Inflammatory macrophage treated with lipopolysaccharide for 1 hour (primary cell): ENCODE measurements around the gene WDR83.
"Not testable (repeated sequence)": the region's sequence is repeated elsewhere in the genome, so short reads cannot be mapped to it uniquely, and the experiment has no call there.

Source experiments
- DNase-seq, 2 donors: peaks; one replicate each; pipeline ENCODE4 v3.0.0-alpha.2; 2020 to 2022

Gene WDR83

GRCh38 chr19:12687496-12688196, 21.0 kb downstream of the WDR83 start, which contains the start of gene GNG14:
Gene GNG14 (plus strand): TSS chr19:12687998. CDS start chr19:12688049, 51 bp downstream.
- no peak for DNase-seq

- no peak for DNase-seq
These were observed 22.4 kb downstream of the WDR83 start for GRCh38 chr19:12689012-12689411.

DNA sequence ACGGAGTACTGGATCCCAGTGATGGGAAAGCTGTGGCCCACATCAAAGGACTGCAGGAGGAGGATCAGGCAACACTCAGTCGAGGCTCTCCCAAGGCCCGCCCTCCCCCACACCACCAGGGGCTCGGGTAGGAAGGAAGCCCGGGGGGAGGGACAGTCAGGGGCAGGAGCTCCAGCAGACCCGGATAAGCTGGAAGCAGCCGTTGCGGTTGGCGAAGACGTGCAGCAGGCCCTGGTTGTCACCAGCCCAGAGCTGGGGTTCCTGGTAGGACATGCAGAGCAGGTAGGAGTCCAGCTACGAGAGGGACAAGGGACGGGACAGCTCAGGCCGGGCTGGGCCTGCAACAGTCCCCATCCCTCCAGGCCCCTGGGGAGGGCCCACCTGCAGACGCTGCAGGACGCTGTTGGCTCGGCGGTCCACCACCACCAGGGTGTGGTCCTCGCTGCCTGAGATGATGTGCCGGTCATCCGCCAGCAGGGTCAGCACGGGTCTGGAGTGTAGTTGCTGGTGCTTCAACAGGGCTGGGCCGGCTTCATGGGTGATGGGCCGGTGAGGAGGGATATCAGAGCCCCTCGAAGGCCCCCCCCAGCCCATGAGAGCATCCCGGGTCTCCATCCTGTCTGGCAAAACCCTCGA, 23.1 kb downstream of the WDR83 start:
- DNase-seq = no peak

GRCh38 chr19:12692960-12693359, 26.4 kb downstream of the WDR83 start:
- DNase-seq = no peak

GRCh38 chr19:12694641-12695040, 28.0 kb downstream of the WDR83 start:
- no peak for DNase-seq

DNA sequence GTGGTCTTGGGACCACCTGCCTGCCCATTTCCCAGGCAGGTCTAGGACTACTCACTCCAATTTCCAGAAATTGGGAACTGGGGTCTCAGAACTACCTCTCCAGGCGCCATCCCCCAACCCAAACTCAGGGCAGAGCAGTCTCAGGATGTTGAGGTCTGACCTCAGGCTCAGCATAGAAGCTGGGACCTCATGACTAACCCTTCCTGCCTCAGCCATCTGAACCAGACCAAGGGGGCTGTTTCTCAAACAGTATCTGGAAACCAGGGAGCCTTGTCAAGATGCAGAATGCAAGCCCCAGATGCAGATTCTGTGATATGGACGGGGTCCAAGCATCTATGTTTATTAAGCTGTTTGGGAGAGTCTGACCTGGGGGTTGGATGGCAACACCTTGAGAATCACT, 28.5 kb downstream of the WDR83 start:
- DNase-seq = no peak

- DNase-seq = no peak
These were observed 28.9 kb downstream of the WDR83 start for GRCh38 chr19:12695514-12695913.

DNA sequence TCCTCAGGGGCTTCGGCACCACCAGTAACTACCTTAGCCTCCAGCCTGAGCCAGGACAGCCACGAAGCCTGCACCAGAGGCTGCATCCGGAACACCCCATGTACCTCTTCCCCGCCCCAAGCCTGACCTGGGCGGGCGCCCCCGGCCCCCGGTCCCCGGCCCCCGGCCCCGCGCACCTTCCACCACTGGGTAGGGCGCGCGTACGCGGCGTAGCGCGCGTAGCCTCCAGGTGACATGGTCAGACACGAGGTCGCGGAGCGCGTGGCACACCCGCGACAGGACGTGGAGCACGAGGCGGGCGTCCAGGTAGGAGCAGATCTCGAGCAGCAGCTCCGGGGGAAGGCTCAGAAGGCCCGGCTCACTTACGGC, 29.4 kb downstream of the WDR83 start:
- DNase-seq = no peak

DNA sequence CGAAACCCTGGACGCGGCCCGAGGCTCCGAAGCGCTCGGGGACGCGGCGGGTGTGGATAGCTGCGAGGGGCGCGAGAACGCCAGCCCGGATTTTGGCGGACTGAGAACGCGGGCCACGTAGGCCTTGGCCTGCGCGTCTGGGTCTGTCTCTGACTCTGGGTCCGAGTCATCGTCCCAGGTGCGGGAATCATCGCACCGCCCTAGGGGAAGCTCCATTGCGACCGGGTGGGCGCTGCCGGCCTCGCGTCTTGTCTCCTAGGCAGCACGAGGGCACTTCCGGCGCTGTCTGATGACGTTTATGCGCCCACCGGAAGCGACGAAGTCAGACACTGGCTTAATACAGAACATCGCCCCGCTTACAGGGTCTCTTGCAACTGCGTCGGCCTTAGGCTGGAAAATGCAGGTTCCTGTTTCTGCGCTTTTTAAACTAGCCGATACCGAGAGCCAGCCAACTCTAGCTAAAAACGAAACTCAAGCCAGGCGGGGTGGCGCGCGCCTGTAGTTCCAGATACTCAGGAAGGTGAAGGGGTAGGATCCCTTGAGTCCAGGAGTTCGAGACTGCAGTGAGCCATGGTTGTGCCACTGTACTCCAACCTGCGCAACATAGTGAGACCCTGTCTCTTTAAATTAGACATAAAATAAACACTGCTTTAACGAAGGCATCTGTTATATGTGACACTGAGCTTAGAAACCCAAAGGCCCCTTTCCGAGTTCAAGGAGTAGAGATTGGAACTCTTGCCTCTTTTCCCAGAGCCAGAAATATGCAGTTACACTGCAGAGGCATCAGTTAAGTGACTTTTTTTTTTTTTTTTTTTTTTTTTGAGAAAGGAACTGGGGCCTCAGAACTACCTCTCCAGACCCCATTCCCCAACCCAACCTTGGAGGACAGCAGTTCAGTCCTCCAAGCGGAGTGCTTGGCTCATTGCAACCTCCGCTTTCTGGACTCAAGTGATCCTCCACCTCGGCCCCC, 30.0 kb downstream of the WDR83 start, which contains the start of gene FBXW9:
Gene FBXW9, minus strand, starts transcription at position 266 of the 970 bp plus-strand sequence. Its CDS starts 50 bp downstream, at position 216.
- DNase-seq = peak; percentile 94 to 99

GRCh38 chr19:12697425-12697824, 30.8 kb downstream of the WDR83 start:
- not testable (repeated sequence) for DNase-seq

- DNase-seq = no peak
These were observed 31.5 kb downstream of the WDR83 start for GRCh38 chr19:12698138-12698537.

GRCh38 chr19:12701596-12702282, 35.1 kb downstream of the WDR83 start:
- no peak for DNase-seq

DNA sequence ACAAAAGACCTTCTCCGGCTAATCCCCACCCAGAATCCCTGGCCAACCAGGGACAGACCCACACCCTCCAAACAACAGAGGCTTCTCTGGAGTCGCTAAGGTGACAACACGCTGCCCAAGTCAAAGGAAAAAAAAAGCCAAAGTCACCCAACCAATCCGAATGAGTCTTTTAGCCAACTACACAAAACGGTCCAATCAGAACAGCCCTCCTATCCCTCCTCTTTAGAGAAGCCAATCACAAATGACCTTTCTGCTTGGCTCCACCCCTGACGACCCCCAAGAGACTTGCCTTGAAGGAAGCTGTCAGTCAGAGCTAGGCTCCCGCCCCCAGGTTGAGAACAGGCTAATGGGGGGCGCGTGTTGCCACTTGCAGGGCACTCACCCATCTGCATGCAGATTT, 36.4 kb downstream of the WDR83 start:
- peak in 1 of 2 donors; percentile 33 for DNase-seq

DNA sequence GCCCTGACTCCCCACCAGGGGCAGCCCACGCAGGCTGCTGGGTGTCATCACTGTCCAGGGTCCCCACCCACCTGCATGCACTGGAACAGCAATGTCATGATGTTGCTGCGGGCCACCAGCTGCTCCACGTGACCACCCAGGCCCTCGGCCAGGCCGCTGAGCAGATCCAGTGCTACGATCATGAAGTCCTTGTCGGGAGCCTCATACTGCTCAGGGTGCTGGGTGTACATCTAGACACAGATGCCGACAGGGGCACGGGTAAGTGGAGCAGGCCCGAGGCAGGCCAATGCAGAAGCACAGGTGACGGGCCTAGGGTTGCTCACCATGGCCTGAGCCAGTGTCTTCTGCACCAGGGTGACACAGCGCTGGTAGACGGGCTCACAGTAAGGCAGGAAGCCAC, 38.6 kb downstream of the WDR83 start:
- DNase-seq = no peak

DNA sequence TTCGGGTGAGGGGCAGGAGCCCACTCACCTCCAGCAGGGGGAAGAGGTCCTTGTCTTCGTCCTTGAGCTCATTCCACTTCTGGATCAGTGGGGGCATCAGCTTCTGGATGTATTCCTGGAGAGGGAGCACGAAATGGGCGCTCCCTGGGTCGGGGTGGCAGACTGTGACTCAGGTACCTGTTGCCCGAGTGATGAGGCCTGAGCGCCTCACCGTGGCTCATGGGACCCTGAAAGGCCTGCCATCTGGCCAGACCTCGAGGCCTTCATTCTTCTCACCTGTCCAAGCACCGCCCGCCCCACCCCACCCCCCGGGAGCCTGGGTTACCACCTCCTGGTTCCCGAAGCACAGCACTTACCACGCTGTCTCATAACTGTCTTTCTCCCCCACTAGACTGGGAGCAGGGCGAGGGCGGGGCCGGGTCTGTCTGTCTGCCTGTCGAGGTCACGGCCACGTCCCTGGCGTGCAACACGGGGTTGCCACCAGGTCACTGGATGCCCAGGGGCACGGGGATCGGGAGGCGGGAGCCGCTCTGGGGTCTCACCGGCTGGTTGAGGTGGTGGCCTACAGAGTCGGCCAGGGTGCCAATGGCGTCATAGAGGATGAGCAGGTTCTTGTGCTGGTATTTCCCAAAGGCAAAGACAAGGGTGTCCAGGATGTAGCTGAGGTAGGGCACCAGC, 39.2 kb downstream of the WDR83 start:
- DNase-seq = no peak

- DNase-seq = no peak
These were observed 39.7 kb downstream of the WDR83 start for GRCh38 chr19:12706332-12706718.

DNA sequence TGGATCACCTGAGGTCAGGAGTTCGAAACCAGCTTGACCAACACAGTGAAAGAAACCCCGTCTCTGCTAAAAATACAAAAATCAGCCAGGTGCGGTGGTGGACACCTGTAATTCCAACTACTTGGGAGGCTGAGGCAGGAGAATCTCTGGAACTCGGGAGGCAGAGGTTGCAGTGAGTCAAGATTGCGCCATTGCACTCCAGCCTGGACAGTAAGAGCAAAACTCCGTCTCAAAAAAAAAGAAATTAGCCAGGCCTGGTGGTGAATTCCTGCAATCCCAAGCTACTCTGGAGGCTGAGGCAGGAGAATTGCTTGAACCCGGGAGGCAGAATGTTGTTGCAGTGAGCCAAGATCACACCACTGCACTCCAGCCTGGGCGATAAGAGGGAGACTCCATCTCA, 42.0 kb downstream of the WDR83 start:
- DNase-seq = no peak

DNA sequence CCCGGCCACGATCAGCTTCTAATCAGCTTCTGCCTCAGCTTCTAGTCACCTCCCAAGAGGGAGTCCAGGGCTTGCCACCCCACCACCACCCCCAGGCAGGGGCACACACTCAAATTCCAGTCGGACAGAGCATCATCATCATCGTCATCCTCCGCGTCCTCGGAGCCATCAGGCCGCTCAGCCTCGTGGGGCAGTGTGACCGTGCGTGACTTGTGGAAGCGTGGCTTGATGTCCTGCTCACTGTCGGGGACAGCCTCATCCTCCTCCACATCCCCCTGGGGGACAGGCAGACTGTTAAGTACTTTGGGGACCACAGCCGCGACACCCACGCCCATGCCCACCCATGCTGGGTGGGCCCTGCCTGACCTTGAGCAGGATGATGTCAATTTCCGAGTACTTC, 44.6 kb downstream of the WDR83 start:
- no peak for DNase-seq

GRCh38 chr19:12712077-12712476, 45.5 kb downstream of the WDR83 start:
- not testable (repeated sequence) for DNase-seq

DNA sequence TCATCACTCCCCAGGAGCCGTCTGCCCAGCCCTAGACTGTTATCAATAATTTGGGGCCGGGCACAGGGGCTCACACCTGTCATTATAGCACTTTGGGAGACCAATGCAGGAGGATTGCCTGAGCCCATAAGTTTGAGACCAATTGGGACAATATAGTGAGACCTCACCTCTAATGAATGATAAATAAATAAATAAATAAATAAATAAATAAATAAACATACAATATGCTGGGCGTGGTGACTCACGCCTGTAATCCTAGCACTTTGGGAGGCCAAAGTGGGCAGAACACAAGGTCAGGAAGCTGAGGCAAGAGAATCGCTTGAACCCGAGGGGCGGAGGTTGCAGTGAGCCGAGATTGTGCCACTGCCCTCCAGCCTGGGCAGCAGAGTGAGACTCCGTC, 46.7 kb downstream of the WDR83 start:
- DNase-seq = not testable (repeated sequence)

GRCh38 chr19:12715102-12715501, 48.5 kb downstream of the WDR83 start:
- no peak for DNase-seq

GRCh38 chr19:12715929-12716328, 49.3 kb downstream of the WDR83 start:
- DNase-seq = no peak
